Endothelial cell of umbilical vein (primary cell): ENCODE results near the gene DPYSL4. TPM values are rescaled to one million over a fixed set of nuclear protein-coding genes. Genes with fewer than 3 reads are reported as not detected.

Experiments used
- BruUV-seq: library from RNA; stranded (reverse); fragments of 400-500 nt; replicated peaks from 2 replicates; lab custom pipeline; 2021; lab: Mats Ljungman, UMichigan
- CTCF ChIA-PET: fragments of 300-600, 350-600 bp; sonication (Branson Sonifier 250); formaldehyde crosslinking; loops from one replicate; lab custom pipeline; 2021; ENCODE audit warnings: antibody characterized with exemption, inconsistent platforms; lab: Charles Lee
- POLR2A ChIA-PET: fragments of 300-600, 350-600 bp; sonication (Branson Sonifier 250); formaldehyde crosslinking; loops from one replicate; lab custom pipeline; 2021; ENCODE audit warnings: antibody characterized with exemption, inconsistent platforms; lab: Charles Lee
- DNase-seq: peaks from one replicate; pipeline ENCODE4 v3.0.0-alpha.2; 2011; ENCODE audit warnings: low read depth, low spot score
- FAIRE-seq: peaks from 2 replicates; lab custom pipeline; 2011; peaks lifted over from hg19 to GRCh38; lab: Jason Lieb, UNC
- H2AFZ ChIP-seq: 2 replicates; pipeline ENCODE4 v1.6.0; 2012; ENCODE audit warnings: low read depth, low read length, control low read depth, inconsistent platforms
- H3K27ac ChIP-seq: 2 replicates; pipeline ENCODE4 v1.5.1; 2011; ENCODE audit warnings: low read depth, mild to moderate bottlenecking, control low read depth, low read length, moderate library complexity; ENCODE audit not compliant: insufficient read depth
- H3K27me3 ChIP-seq, 2 experiments: 2 replicates each; pipeline versions ENCODE4 v1.6.0 to v1.6.1; 2011; ENCODE audit warnings: low read length in 2 of 2, mixed read lengths in 1 of 2; ENCODE audit not compliant: control insufficient read depth in 2 of 2, insufficient read depth in 2 of 2
- H3K36me3 ChIP-seq, 2 experiments: 2 replicates in 1 of 2; 3 replicates in 1 of 2; pipeline ENCODE4 v1.5.1; 2011; ENCODE audit warnings: low read length in 2 of 2, mild to moderate bottlenecking in 1 of 2, moderate library complexity in 1 of 2; ENCODE audit not compliant: control insufficient read depth in 2 of 2, insufficient read depth in 2 of 2; ENCODE audit errors: extremely low read depth in 1 of 2
- H3K4me1 ChIP-seq: 3 replicates; pipeline ENCODE4 v1.5.1; 2011; ENCODE audit warnings: mild to moderate bottlenecking, low read length; ENCODE audit not compliant: control insufficient read depth, insufficient read depth; ENCODE audit errors: extremely low read depth
- H3K4me2 ChIP-seq: 2 replicates; pipeline ENCODE4 v1.6.1; 2011; ENCODE audit warnings: low read length, control low read depth, mixed read lengths; ENCODE audit not compliant: insufficient read depth
- H3K4me3 ChIP-seq, 3 experiments: fragments of 200-600 bp in 1 of 3; sonication (generic), shearing (Covaris generic) in 1 of 3; replicated peaks in 1 of 3; 2 replicates each; pipeline ENCODE4 v1.5.1; 2011 to 2016; ENCODE audit warnings: control low read depth in 3 of 3, low read length in 3 of 3, mild to moderate bottlenecking in 2 of 3, inconsistent platforms in 1 of 3, low read depth in 1 of 3, moderate library complexity in 1 of 3; ENCODE audit not compliant: insufficient read depth in 1 of 3
- H3K79me2 ChIP-seq: 2 replicates; pipeline ENCODE4 v1.6.0; 2012; ENCODE audit warnings: low read length, inconsistent platforms; ENCODE audit not compliant: control insufficient read depth, insufficient read depth
- H3K9ac ChIP-seq: replicated peaks from 2 replicates; pipeline ENCODE3; 2011; ENCODE audit warnings: low read length, control low read depth; ENCODE audit not compliant: insufficient read depth; ENCODE audit errors: extremely low read depth
- H3K9me1 ChIP-seq: replicated peaks from 3 replicates; pipeline ENCODE4 v1.6.0; 2011; ENCODE audit warnings: mild to moderate bottlenecking, low read length; ENCODE audit not compliant: control insufficient read depth, insufficient read depth; ENCODE audit errors: extremely low read depth
- H3K9me3 ChIP-seq: replicated peaks from 2 replicates; pipeline ENCODE4 v1.5.1; 2012; ENCODE audit warnings: low read length, inconsistent platforms; ENCODE audit not compliant: control insufficient read depth, insufficient read depth
- H4K20me1 ChIP-seq: replicated peaks from 2 replicates; pipeline ENCODE3; 2011; ENCODE audit warnings: mild to moderate bottlenecking, low read length; ENCODE audit not compliant: control insufficient read depth, insufficient read depth; ENCODE audit errors: extremely low read depth
- CTCF ChIP-seq, 2 donors: IDR thresholded peaks; 1 replicate in 1 of 2; 2 replicates in 1 of 2; pipeline ENCODE4 v1.5.1; 2011; ENCODE audit warnings: low read length in 2 of 2, mild to moderate bottlenecking in 2 of 2, moderate library complexity in 2 of 2, control low read depth in 1 of 2, inconsistent platforms in 1 of 2, low read depth in 1 of 2; ENCODE audit not compliant: insufficient read depth in 1 of 2; ENCODE audit errors: extremely low read depth in 1 of 2
- EZH2 ChIP-seq: IDR thresholded peaks from 2 replicates; pipeline ENCODE4 v1.6.1; 2012; ENCODE audit warnings: borderline replicate concordance, low read depth, mild to moderate bottlenecking, moderate library complexity, low read length, inconsistent platforms; ENCODE audit not compliant: severe bottlenecking
- FOS ChIP-seq: IDR thresholded peaks from 2 replicates; pipeline ENCODE4 v1.6.1; 2011; ENCODE audit warnings: mild to moderate bottlenecking, low read length, moderate library complexity, borderline replicate concordance; ENCODE audit not compliant: insufficient read depth
- GATA2 ChIP-seq: IDR thresholded peaks from 2 replicates; pipeline ENCODE4 v1.7.0; 2011; ENCODE audit warnings: low read depth, mild to moderate bottlenecking, moderate library complexity, mixed read lengths, low read length; ENCODE audit not compliant: insufficient read length, insufficient read depth
- JUN ChIP-seq: IDR thresholded peaks from 2 replicates; pipeline ENCODE4 v1.6.1; 2011; ENCODE audit warnings: borderline replicate concordance, low read depth; ENCODE audit not compliant: insufficient read length, insufficient read depth
- MAX ChIP-seq: IDR thresholded peaks from 2 replicates; pipeline ENCODE4 v1.6.1; 2011; ENCODE audit not compliant: insufficient read depth, insufficient read length
- MYC ChIP-seq: IDR thresholded peaks from one replicate; pipeline ENCODE4 v1.6.1; 2011; ENCODE audit warnings: mild to moderate bottlenecking, low read depth, low read length
- POLR2A ChIP-seq: IDR thresholded peaks from 2 replicates; pipeline ENCODE4 v1.6.1; 2012; ENCODE audit warnings: low read depth, mild to moderate bottlenecking, control low read depth, low read length
- POLR2AphosphoS5 ChIP-seq: IDR thresholded peaks from 2 replicates; pipeline ENCODE4 v1.6.1; 2012; ENCODE audit warnings: low read depth, mild to moderate bottlenecking, control low read depth, low read length, moderate library complexity; ENCODE audit not compliant: insufficient read depth
- dilution Hi-C: fragments of 300-500 bp; cut with MboI; formaldehyde crosslinking; loops from one replicate; pipeline ENCODE4 v1.15.0; 2019; ENCODE audit warnings: low sequenced_read_pairs; ENCODE audit not compliant: extremely low pct_ligation_motif_present
- intact Hi-C: fragments of 100-400 bp; cut with micrococcal nuclease; formaldehyde crosslinking; loops from one replicate; pipeline ENCODE4 v1.10.0; 2022
- polyA plus RNA-seq, 4 experiments: library from polyadenylated mRNA; depleted of rRNA in 3 of 4; stranded (reverse) in 3 of 4; unstranded in 1 of 4; fragments of >200 nt; gene quantifications; 2 replicates each; pipeline versions ENCODE4 v1.2.1 to v1.2.3, GENCODE V29; 2011 to 2012; ENCODE audit warnings: missing spikeins in 1 of 4
- total RNA-seq: library from RNA; stranded (reverse); gene quantifications from 2 replicates; pipeline ENCODE4 v1.2.3, GENCODE V29; 2021

Gene DPYSL4
- total and polyA plus RNA-seq, 2 donors (not counting 3 experiments of a cell fraction or from before 2014, with no cell fraction given): 27.1 to 60.0 TPM

DNA sequence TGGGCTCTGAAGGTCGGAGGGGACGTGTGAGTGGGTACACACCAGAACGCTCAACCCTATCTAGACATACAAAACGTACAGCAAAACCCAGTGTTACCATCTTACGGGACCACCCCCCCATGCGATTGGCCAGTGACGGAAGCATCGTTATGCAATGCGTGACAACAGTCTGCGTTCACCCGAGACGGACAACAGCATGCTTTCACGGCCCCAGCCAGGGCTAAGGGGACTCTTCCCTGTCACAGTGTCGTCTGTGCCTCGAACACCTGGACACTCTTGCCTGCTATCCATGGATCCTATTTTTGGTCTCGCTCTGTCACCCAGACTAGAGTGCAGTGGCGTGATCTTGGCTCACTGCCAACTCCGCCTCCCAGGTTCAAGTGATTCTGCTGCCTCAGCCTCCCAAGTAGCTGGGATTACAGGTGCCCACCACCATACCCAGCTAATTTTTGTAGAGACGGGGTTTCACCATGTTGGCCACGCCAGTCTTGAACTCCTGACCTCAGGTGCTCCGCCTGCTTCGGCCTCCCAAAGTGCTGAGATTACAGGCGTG is 23.3 kb downstream of the DPYSL4 start:
- intact Hi-C loops: no loop called here

More for the DNA sequence above, 23.3 kb downstream of the DPYSL4 start:
- Histone ChIP-seq H2AFZ (no peak overlapping the region), H3K4me2 (no peak overlapping the region), H3K4me1 (no peaks in the 10 kb centered on the region), H4K20me1 (no peaks in the 10 kb centered on the region), H3K36me3 (no peaks in the 10 kb centered on the region), H3K4me3 (no peak overlapping the region), H3K9me3 (no peaks in the 10 kb centered on the region), H3K79me2 (no peaks in the 10 kb centered on the region), H3K27me3 (no peaks in the 10 kb centered on the region), H3K27ac (no peak overlapping the region), H3K9me1 (no peaks in the 10 kb centered on the region), H3K9ac (no peak overlapping the region)
- DNase-seq: no peak
- FAIRE-seq: no peak
- BruUV-seq: no TSS peak
- TF ChIP-seq CTCF (IDR thresholded peaks at IDR 0.05; ENCODE audit: extremely low read depth in 1 of 2, insufficient read depth in 1 of 2, low read depth in 1 of 2, low read length in 2 of 2): no peak
- TF ChIP-seq FOS: no peak
- no peak for TF ChIP-seq JUN
- TF ChIP-seq MYC: no peak
- no peak for TF ChIP-seq POLR2AphosphoS5
- TF ChIP-seq GATA2: no peak
- TF ChIP-seq EZH2: no peak
- no peak for TF ChIP-seq POLR2A
- no peak for TF ChIP-seq MAX
- CTCF ChIA-PET: no interaction called here
- dilution Hi-C loops: no loop called here
- POLR2A ChIA-PET: no interaction called here
